Measurements from ENCODE around the gene POLE.

GRCh38 chr12:132620113-132620898 lies 66.8 kb downstream of the POLE start:
- TF ChIP-seq CTCF (conservative IDR thresholded peaks at IDR 0.05; ENCODE audit: low read length) (no peak), EZH2phosphoT487 (IDR thresholded peaks at IDR 0.05; ENCODE audit: borderline replicate concordance, low read depth, low read length) (no peak)
